Left forelimb (tissue), 1 donor: Measurements from ENCODE around the gene RER1.
A peak's percentile ranks its signal among the peaks of the same experiment; 100 is the strongest.

Experiments
- DNase-seq: peaks from one replicate; pipeline ENCODE4 v3.0.0-alpha.2; 2018; ENCODE audit warnings: low spot score

The RER1 gene

DNA sequence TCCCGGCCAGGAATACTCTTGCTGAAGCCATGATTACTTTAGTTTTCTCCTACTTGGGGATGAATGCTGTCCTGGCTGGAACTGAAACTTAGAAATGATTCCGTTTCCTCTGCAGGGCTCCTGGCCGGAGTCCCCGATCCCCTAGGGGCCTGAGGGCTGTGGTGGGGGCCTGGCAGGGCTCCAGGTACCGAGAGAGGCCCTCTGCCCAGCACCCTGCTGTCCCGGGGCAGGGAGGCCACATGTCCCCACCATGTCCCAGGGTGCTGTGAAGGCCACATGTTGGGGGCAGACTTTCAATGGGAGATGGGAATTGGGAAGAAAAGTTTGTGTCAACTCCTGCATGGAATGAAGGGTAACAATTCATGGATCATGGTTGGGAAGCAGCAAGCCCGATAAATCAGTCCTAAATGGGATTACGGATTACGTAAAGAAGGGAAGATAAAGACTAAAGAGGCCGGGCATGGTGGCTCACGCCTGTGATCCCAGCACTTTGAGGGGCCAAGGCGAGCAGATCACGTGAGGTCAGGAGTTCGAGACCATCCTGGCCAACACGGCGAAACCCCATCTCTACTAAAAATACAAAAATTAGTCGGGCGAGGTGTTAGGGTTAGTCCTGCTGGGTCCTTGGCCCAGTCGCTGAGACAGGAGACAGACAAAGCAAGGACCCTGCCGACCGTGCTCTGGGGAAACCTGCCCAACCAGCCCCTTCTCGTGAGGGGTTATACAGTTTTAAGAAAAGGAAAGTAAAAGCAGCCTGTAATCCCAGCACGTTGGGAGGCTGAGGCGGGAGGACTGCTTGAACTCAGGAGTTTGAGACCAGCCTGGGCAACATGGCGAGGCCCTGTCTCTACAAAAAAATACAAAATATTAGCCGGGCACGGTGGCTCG, 37.8 kb upstream of the RER1 start:
- no peak for DNase-seq

DNA sequence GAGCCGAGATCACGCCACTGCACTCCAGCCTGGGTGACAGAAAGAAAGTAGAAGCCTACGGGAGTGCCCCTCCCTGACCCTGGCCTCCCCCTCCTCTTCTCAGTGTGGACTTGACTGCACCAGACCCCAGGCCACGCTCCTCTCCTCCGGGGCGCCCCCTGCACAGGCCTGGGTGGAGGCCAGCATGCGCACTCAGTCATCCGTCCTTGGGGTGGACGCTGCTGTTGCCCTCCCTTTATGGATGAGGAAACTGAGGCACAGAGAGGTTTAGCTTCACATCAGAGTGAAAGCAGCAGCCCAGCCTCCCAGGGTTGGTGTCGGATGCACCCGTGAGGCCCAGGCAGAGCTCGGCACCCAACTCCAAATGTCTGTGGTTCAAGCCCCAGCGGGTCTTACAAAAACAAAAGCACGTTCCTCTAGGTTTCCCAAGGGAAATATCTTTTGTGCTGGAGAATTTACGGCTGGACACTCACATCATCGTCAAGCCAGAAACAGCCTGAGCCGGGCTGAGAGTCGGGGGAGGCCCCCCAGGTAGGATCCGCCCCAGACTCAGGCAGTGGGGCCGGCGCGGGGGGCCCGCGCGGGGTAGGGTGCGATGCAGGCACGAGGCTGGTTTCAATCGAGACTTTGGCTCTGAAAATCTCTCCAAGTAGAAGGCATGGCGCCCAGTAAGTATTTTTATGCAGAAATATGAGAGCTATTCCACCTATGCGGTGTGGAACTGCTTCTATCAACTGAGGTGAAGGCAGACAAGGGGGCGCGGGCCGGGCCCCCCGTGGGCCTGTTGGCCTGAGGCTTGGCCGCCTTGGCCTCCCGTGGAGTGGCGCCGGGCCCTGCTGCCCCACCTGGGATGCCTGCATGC, 36.9 kb upstream of the RER1 start:
- no peak for DNase-seq

DNA sequence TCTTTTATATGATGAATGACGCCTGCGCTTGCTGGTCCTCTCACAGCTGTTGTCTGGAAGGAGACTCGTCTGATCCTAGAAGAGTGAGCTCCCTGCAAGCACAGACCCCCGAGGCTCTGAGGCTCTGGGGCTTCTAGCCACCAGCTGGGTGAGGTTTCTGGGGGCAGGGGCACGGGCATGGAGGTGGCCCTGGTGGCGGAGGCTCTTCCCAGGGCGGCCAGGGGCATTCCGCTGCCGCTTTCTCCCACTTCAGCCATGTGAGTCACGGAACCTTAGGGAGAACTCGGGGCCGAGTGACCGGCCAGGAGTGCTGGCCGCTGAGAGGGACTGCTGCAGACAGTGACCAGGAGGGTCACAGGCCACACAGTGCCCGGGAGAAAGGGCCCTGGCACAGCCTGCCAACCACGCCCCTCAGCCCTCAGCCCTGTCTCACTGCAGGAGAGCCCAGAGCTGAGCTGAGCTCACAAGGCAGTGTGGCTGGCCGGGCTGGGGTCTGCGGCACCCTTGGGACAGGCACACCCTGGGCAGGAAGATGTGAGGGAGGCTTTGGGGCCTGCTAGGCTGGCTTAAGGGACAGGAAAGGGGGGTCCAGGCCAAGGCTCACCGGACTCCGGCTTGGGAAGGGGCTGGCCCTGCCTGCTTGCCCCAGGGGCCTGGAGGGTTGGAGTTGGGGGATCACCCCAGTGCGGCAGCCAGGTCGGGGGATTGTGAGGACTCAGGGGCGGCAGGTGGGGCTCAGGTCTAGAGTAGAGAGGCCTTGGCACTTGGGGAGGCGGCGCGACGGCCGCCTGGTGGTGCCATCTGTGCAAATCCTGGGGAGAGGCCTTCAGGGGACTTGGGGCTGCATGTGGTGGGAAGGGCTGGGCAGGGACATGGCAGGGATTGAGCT, 36.0 kb upstream of the RER1 start:
- DNase-seq, result no peak

DNA sequence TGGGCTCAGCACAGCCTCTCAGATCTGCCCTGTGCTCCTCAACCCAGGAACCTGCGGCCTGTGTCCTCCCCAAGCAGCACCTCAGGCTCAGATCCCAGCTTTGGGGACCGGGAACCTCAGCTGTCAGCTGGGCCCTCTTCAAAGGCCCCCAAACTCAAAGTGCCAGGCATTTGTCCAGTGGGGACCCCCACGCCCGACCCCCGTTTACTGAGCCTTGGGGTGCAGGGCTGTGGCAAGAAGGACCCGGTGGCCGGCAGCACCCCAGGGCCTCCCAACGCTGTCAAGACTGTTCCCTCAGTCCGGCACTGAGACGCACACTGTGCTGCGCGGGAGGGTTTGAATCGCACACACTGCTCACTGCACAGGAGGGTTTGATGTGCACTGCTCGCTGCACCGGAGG, 35.2 kb upstream of the RER1 start:
- DNase-seq, result no peak

DNA sequence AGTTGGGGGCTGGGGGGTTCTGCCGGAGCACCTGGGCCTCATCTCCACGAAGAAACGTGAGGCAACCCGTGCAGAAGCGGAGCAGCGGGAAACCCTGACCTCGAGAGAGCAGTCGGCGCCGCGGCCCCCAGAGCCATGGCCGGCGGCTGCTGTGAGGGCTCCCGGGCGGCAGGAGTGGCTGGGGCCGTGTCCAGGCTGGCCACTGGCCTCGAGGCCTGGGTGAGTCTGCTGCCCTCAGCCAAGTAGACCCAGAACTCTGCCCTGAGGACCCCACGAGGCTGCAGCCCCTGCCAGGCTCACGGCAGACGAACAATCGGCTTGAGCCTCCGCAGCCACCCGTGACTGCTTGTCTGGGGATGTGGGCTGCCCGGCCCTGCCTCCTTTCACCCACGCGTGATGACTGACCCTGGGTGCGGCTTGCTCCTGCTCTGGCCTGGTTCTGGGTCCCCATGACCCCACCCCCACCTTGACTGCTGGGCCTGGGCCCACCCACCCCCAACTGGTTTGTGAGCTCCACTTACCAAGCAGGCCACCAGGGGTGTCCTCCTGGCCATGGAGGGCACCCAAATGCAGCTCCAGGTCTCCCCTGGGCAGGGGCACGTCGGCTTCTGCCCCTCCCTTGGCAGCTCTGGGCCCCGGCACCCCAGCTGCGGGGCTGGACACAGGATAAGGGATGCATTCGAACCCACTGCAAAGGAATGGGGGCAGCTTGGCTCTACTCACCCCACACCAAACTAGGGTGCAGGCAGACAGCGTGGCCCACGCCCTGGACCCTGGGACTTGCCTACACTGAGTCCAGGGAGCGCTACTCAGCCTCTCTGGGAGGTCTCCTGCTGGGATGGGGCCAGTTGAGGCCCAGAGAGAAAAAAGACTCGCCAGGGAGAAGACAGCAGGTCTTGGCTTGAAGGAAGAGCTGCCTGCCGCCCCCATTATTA, 34.5 kb upstream of the RER1 start:
- no peak for DNase-seq

DNA sequence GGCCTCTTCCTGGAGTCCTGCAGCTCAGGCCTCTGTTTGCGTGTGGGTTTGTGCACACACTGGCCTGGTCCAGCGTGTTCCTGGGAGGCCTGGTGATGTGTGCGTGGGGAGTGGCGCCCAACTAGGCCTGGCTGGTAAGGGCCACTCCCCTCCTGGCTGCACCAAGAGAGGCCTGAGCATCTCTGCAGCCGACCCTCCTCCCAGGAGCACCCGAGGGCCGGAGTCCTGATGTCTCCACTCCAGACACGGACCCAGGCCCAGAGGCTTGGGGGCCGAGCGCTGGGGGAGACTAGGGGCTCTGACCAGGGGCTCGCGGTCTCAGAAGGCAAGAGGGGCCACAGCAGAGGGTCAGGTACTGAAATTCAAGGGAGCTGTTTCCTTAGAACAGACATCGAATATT, 33.6 kb upstream of the RER1 start:
- DNase-seq, result no peak

DNA sequence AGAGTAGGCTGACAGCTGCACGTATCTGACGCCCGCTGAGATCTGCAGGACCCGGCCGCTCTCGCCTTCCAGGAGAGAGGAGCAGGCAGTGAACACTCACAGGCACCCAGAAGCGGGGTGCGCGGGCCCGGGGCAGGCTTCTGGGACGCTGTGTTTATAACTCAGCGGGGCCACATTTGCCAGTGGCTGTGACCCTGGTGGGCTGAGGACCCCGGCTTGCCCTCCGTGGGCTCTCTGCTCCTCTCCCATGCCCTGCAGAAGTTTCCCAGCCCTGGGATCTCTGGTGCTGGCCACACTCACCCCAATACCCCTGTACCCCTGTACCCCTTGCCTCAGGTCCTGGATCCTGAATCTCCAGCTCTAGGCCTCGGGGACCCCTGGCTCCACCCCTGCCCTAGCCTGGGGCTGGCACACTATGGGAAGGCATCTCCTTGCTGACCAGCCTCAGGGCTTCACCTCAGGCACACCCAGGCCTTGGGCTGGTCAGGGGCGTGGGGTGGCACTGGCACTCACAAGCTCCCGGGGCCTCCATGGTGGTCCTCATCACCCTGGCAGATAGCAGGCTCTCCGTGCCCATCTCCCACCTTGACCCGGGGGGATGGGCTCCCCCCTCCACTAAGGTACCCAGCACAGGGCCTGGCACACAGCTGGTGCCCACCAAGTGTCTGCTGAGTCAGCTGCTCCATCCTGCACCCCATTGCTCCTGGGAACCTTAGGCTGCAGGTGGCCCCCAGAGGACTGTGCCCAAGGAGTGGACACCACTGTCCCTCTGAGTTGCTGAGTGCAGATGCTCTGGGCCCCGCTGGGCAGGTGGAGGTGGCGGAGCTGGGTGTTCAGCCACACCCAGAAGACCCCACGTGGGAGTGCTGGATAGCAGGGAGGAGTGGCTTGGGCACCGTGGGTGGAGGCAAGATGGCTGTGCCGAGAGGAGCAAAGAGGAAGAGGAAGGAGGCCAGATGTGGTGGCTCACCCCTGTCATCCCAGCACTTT, 32.7 kb upstream of the RER1 start:
- no peak for DNase-seq

DNA sequence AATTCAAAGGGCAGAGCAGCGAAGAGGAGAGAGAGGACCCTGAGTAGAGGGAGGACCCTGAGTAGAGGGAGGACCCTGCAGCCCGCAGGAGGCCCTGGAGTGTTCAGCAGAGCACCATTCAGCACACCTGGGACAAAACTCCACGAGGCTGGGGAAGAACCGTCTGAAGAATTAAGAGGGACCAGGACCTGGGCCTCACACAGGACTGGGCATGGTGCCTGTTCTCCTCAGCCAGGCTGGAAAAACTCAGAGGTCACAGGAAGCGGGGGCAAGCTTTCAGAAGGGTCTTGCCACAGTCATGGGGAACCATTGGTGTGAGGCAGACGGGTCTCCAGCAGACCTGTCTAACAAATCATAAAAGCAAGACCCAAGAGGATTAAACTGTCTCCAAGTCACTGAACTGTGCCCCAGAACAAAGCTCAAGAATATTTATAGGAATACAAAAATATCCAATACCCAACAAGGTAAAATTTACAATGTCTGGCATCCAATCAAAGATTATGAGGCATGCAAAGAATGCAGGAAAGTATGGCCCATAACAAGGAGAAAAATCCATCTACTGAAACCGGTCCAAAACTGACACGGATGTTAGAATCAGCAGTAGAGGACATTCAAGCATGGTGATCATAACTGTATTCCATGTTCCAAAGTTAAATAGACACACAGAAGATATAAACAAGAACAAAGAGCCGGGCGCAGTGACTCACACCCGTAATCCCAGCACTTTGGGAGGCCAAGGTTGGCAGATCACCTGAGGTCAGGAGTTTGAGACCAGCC, 30.9 kb upstream of the RER1 start:
- no peak for DNase-seq

DNA sequence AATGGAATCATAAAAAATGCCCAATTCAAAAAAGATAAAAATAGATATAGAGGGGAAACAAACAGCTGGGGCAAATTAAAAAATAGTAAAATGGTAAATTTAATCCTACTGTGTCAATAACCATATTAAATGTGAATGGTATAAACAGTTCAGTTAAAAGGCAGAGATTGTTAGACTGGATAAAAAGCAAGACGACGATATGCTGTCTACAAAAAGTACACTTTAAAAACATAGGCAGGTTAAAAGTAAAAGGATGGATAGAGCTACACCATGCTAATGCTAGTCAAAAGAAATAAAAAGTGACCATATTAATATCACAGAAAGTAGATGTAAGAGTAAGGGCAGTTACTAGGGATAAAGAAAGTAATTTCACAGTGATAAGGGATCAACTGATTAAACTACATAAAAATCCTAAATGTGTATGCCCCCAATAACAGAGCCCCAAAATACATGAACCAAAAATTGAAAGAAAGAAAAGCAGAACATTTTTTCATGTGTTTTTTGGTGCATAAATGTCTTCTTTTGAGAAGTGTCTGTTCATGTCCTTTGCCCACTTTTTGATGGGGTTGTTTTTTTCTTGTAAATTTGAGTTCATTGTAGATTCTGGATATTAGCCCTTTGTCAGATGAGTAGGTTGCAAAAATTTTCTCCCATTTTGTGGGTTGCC, 27.7 kb upstream of the RER1 start:
- no peak for DNase-seq

DNA sequence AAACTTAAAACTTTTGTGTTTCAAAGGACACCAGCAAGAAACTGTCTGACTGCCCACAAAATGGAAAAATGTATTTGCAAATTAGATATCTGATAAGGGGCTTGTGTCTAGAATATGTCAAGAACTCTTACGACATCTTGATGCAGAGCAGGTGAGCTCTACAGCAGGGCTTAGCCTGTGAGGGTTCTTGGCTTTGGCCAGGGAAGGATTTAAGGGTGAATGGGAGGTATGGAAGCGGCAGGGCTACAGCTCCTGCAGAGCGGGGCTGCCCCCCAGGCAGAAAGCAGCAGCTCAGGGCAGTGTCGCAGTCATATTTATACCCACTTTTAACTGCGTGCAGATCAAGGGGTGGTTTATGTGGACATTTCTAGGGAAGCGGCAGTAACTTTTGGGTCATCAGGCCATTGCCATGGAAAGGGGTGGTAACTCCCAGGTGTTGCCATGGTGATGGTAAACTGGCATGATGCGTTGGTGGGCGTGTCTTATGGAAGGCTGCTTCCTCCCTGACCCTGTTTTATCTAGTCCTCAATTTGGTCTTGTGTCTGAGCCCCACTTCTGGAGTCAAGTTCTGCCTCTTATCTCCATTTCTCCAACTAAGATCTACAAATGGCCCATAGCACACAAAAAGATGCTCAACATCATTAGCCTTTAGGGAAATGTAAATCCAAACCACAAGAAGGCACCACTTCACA, 23.4 kb upstream of the RER1 start:
- peak; percentile 31 for DNase-seq

DNA sequence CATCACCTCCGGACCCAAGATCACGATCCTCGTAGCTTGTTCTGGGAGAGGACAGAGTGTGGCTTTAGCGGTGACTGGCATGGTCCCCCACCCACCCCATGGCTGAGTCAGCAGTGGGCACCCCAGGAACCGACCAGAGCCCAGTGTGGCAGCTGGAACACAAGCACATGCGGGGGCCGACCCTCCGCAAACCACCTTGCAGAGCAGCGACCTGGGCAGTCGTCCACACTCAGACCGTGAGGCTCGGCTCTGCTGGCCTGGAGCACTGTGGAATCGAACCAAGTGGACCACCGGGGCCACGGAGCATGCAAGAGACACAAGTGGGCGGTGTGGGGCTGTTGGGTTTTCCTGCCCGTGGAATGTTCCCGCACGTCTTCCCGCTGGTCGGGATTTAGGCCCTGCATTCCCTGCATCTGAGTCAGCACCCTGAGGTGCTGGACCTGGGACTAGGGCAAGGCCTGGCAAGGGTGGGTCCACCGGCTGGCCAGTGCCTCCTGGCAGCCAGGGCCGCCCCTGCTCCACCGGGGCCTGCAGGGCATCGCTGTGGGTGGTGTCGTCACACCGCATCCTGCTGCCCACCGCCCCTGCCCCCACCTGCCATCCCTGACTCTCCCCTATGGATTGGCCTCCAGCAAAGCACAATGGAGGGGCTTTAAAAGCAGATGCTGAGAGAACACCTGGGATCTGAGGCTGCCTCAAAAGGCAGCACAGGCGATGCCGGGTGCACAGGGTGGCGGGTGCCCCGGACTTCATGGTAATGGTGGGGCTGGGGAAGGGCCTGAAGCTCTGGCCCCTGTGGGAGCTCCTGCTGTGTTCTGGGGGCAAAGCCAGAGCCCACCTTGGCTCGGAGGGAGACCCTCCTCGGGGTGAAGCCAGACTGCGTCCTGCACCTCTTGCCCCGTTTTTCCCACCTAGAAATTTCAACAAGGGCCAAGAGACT, 18.8 kb upstream of the RER1 start:
- peak; percentile 63 for DNase-seq

DNA sequence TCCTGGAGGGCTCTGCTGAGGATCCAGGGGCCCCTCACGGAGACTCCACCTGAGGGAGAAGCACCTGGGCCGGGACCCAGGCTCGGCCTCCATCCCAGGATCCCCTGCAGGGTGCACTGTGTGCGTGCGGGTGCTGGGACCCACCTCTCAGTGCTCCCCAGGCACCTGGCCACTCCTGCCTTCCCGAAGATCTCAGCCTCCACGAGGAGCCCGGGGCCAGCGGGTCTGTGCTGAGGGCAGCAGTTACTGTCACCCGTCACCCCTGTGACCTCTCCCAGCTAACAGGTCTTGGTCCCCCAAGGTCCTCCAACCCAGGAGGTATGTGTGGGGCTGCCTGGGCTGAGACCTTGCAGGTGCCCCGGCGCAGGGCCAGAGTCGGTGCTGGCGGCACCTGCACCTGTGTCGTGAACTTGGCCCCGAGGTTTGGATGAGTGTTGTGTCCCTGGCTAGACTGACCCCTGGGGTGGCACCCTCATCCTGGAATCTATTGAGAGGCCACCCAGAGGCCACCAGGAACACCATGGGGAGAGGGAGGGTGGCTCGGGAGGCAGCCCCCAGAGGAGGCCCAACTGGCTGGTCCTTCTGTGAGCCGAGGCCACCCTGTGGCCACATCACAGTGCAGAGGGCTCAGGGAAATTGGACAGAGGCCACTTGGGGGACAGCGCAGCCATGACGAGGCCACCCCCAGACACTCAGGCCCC, 17.9 kb upstream of the RER1 start:
- peak; percentile 64 for DNase-seq

DNA sequence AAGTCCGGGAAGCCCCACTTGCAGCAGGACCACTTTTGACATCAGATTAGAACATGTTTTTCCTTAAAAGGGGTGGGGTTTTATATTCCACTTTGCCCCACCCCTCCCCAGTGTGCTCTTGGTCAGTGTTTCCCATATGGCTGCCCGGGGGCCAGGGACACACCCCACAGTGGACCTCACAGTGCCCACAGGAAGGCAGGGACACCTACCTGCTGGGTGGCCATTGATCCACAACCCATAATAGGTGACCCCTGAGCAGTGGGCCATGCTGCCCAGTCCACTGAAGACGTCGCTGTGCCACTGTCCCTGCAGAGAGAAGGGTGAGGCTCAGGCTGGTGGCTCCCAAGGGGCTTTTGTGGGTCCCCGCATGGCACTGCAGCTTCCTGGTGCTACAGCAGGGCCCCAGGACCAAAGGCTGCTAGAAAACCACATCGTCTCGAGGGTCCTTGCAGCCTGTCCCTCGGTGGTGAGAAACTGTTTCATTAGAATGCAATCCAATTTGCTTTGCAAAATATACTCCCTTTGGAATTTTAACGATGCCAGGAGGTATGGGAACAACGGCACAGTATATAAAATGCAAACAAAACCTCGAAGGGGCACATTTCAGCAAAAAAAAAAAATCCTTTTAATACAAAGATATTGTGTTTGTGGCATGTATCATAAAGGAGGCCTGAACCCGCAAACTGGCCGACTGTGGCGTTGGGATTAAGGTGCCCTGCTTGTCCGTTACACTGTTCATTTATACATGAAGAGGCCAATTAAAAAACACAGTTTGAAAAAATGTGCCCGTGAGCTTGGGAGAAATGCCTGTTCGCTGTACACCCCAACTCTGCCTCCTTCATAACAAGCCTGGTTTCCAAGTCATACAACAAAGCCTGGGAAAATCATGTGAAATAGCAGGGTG, 17.1 kb upstream of the RER1 start:
- DNase-seq, result peak; percentile 47

DNA sequence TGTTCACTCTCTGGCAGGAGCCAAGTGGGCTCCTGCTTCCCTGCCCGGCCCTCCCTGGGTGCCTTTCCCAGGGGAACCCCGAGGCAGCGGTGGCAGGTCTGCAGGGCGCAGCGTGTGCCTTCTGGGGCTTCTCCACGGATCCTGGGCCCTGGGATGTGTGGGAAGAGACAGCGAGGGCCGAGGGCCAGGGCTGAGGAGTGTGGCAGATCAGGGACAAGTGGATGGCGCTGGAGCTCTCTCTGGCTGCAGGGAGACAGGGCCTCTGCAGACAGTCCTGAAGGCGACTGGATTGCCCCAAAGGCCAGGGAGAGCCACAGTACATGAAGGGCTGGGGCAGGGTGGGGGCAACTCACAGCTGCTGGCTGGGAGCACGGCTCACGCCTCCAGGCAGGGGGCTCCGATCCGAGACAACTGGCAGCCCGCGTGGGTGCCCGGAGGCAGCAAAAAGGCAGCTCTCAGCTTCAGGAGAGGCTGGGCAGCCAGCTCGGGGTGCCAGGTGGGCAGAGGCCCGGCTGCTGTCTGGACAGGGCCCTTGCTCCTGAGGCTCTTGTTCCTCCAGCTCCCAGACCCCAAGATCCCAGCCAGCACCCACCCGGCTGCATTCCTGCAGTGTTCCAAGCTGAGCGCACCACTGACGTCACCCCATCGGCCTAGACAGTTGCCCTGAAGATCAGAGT, 16.3 kb upstream of the RER1 start:
- DNase-seq, result peak; percentile 58
